Stimulated activated CD4-positive, alpha-beta T cell treated with anti-CD3 and anti-CD28 coated beads, TNF-alpha, amount 100 ng/mL, for 24 hours (primary cell): ENCODE data around the gene INPP5A.
"Not testable (repeated sequence)": the region's sequence is repeated elsewhere in the genome, so short reads cannot be mapped to it uniquely, and the experiment has no call there.

Experiments used
- DNase-seq, 3 experiments: peaks; one replicate each; pipeline ENCODE4 v3.0.0-alpha.2; 2020; ENCODE audit warnings: low read depth in 3 of 3

The INPP5A gene

GRCh38 chr10:132676193-132676891, 138.8 kb downstream of the INPP5A start:
- no peak for DNase-seq

- no peak for DNase-seq
These were observed 139.5 kb downstream of the INPP5A start for GRCh38 chr10:132677096-132677472.

GRCh38 chr10:132677473-132678227, 140.1 kb downstream of the INPP5A start:
- no peak for DNase-seq

- no peak for DNase-seq
These were observed 141.0 kb downstream of the INPP5A start for GRCh38 chr10:132678436-132679216.

- no peak for DNase-seq
These were observed 141.6 kb downstream of the INPP5A start for GRCh38 chr10:132679217-132679595.

GRCh38 chr10:132679640-132680039, 142.1 kb downstream of the INPP5A start:
- DNase-seq = no peak

- DNase-seq = not testable (repeated sequence)
These were observed 143.2 kb downstream of the INPP5A start for GRCh38 chr10:132680741-132681140.

GRCh38 chr10:132681858-132682755, 144.5 kb downstream of the INPP5A start:
- DNase-seq = no peak

GRCh38 chr10:132684164-132684891, 146.7 kb downstream of the INPP5A start:
- peak in 1 of 3 experiments; percentile 32 for DNase-seq

GRCh38 chr10:132685101-132685891, 147.7 kb downstream of the INPP5A start:
- peak in 1 of 3 experiments; percentile 11 for DNase-seq

- DNase-seq = no peak
These were observed 148.5 kb downstream of the INPP5A start for GRCh38 chr10:132685921-132686680.

GRCh38 chr10:132687181-132687892, 149.8 kb downstream of the INPP5A start:
- DNase-seq = no peak

- no peak for DNase-seq
These were observed 150.4 kb downstream of the INPP5A start for GRCh38 chr10:132687893-132688579.

GRCh38 chr10:132688580-132689420, 151.2 kb downstream of the INPP5A start:
- no peak for DNase-seq

GRCh38 chr10:132689721-132690360, 152.3 kb downstream of the INPP5A start:
- no peak for DNase-seq

- DNase-seq = no peak
These were observed 152.8 kb downstream of the INPP5A start for GRCh38 chr10:132690401-132690800.
